Measurements from ENCODE around the gene ADD1.
A peak's percentile ranks its signal among the peaks of the same experiment; 100 is the strongest.
"Not testable (repeated sequence)": the region's sequence is repeated elsewhere in the genome, so short reads cannot be mapped to it uniquely, and the experiment has no call there.

The ADD1 gene

DNA sequence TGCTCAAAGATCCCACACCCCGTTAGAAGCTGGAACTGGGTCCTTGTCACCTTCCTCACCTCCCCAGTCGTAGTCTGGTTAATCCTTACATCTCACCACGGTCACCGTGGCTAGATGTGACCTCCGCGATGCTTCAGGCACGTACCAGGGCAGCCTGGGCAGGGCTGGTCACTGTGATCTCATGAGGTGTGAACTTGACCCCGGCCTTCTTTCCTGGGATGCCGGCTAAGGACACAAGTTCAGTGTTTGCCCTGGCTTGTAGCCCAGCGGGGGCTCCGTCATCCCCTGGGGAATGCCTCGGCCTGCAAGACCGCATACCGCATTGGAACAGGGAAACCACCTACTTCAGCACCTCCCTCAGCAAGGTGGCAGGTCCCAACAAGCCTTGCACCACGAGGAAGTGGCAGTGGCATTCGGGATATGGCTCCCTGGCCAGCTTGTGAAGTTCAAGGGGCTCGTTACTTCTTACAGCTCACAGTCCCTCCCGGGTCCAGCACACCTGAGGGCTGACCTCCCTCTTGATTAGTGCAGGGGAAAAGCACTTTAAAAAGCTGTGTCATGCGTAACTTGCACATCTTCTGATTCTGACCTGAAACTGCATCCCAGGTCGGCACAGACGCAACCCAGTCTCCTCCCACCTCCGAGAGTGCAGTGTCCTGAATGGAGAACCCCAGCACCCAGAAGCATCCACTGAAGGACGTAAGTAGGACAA is 93.7 kb downstream of the ADD1 start:
- H3K36me3 ChIP-seq = peaks cover 51 to 62% (median 55%) of the 10 kb centered on the region in 11 experiments
- peak overlapping the region in 9 of 11 experiments; percentile 11 to 95 (median 88); a peak in 10 of 22 replicates for H3K9ac ChIP-seq
- peaks cover 39 to 66% (median 50%) of the 10 kb centered on the region in 10 experiments for H3K4me1 ChIP-seq
- TF ChIP-seq Cebpa-rat (IDR thresholded peaks at IDR 0.05) = no peak
- H3K27ac ChIP-seq = peak overlapping the region in 1 of 11 experiments; percentile 14; a peak in 1 of 22 replicates
- H3K4me2 ChIP-seq = peak overlapping the region; percentile 88 to 99 (median 96)
- peaks cover 14 to 91% (median 75%) of the 10 kb centered on the region in 11 experiments; a peak in 21 of 22 replicates for H4K20me1 ChIP-seq
- H3K27me3 ChIP-seq = no peaks in the 10 kb centered on the region
- H3K9me3 ChIP-seq (replicated peaks in 1 of 11) = no peaks in the 10 kb centered on the region
- H3K4me3 ChIP-seq = no peak overlapping the region

- TF ChIP-seq Cebpa-rat (IDR thresholded peaks at IDR 0.05) = no peak
- H3K4me1 ChIP-seq = peaks cover 36 to 66% (median 46%) of the 10 kb centered on the region in 10 experiments
- peak overlapping the region in 9 of 11 experiments; percentile 4 to 99 (median 96); a peak in 15 of 22 replicates for H3K4me2 ChIP-seq
- peaks cover 57 to 69% (median 62%) of the 10 kb centered on the region in 11 experiments for H3K36me3 ChIP-seq
- no peak overlapping the region for H3K4me3 ChIP-seq
- H3K9me3 ChIP-seq (replicated peaks in 1 of 11) = no peaks in the 10 kb centered on the region
- no peaks in the 10 kb centered on the region for H3K27me3 ChIP-seq
- H3K27ac ChIP-seq = no peak overlapping the region
- peaks cover 14 to 91% (median 81%) of the 10 kb centered on the region in 11 experiments; a peak in 21 of 22 replicates for H4K20me1 ChIP-seq
- H3K9ac ChIP-seq = peak overlapping the region in 4 of 11 experiments; percentile 11 to 95 (median 93); a peak in 2 of 22 replicates
Measured at GRCh38 chr4:2937986-2938385, 94.3 kb downstream of the ADD1 start.

- Histone ChIP-seq H3K9ac (0 out of 22 replicates have a peak overlapping the region, but pooled peaks of 1 of the 11 experiments have one; percentile 18), H3K4me1 (peaks cover 36 to 66% (median 45%) of the 10 kb centered on the region in 10 experiments), H4K20me1 (peaks cover 14 to 91% (median 84%) of the 10 kb centered on the region in 11 experiments; a peak in 21 of 22 replicates)
Measured at GRCh38 chr4:2938411-2938810, 94.8 kb downstream of the ADD1 start.

GRCh38 chr4:2938906-2939305 is 95.3 kb downstream of the ADD1 start:
- no peak for TF ChIP-seq Cebpa-rat (IDR thresholded peaks at IDR 0.05)
- Histone ChIP-seq H3K4me3 (no peak overlapping the region), H3K27me3 (no peaks in the 10 kb centered on the region), H3K4me1 (peaks cover 31 to 64% (median 41%) of the 10 kb centered on the region in 10 experiments), H3K4me2 (0 out of 22 replicates have a peak overlapping the region, but pooled peaks of 1 of the 11 experiments have one; percentile 19), H3K36me3 (peaks cover 67 to 78% (median 71%) of the 10 kb centered on the region in 11 experiments), H3K9me3 (replicated peaks in 1 of 11) (no peaks in the 10 kb centered on the region), H3K9ac (peak overlapping the region in 5 of 11 experiments; percentile 0 to 21 (median 14); a peak in 4 of 22 replicates), H4K20me1 (peaks cover 14 to 91% (median 87%) of the 10 kb centered on the region in 11 experiments; a peak in 21 of 22 replicates), H3K27ac (no peak overlapping the region)

More at GRCh38 chr4:2938411-2938810, 94.8 kb downstream of the ADD1 start:
- not testable (repeated sequence) for H3K27ac ChIP-seq; H3K4me3 ChIP-seq; H3K27me3 ChIP-seq; H3K9me3 ChIP-seq (replicated peaks in 1 of 11)
- Histone ChIP-seq H3K4me2 (0 out of 22 replicates have a peak overlapping the region, but pooled peaks of 3 of the 11 experiments have one; percentile 4 to 99 (median 19)), H3K36me3 (peaks cover 62 to 73% (median 66%) of the 10 kb centered on the region in 11 experiments)

DNA sequence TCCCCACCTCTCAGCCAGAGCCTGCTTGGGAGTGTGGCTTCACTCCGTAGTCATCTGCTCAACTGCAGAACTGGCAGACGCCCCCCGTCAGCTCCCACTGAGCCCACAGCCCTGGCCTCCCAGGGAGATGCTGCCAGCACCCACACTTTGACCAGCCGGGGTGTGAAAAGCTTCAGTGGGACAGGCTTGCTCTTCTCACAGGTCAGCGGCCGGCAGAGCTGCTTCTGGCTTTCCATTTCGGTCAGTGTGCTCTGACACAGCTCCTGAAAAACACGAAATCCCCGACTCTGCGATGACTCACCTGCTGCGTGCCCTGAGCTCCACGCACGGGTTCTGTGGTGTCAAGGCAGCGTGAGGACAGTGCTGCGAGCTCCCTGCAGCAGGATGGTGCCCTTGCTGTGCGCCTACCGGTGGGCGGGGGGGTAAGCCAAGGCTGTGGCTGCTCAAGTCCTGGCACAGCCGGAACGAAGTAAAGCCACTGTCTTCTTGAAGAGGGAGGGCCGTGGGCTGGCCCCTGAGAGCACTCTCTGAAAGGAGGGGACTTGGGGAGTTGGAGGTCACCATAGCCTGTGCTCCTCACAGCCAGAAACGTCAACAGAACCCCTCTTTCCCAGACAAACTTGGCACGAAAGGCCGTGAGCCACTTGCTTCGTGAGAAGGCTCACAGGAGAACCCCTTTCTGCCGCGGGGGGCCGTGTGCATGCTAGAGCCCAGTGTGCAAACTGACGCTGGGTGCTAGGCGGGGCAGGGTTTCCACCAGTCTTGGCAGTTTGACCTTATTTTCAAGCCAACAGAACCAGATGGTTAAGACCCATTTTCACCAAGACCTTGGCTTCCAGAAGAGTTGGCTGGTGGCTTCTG is 96.0 kb downstream of the ADD1 start:
- Histone ChIP-seq H3K4me2 (no peak overlapping the region), H3K36me3 (peaks cover 73 to 85% (median 78%) of the 10 kb centered on the region in 11 experiments), H3K9ac (peak overlapping the region in 2 of 11 experiments; percentile 7 to 37; a peak in 5 of 22 replicates), H4K20me1 (peaks cover 14 to 98% (median 94%) of the 10 kb centered on the region in 11 experiments; a peak in 21 of 22 replicates), H3K27me3 (no peaks in the 10 kb centered on the region), H3K9me3 (replicated peaks in 1 of 11) (no peaks in the 10 kb centered on the region), H3K4me1 (peaks cover 30 to 64% (median 40%) of the 10 kb centered on the region in 10 experiments), H3K27ac (no peak overlapping the region), H3K4me3 (no peak overlapping the region)
- no peak for TF ChIP-seq Cebpa-rat (IDR thresholded peaks at IDR 0.05)

GRCh38 chr4:2940267-2941137 is 96.9 kb downstream of the ADD1 start:
- no peak overlapping the region for H3K27ac ChIP-seq
- H4K20me1 ChIP-seq = peaks cover 14 to 100% (median 96%) of the 10 kb centered on the region in 11 experiments; a peak in 21 of 22 replicates
- H3K36me3 ChIP-seq = peaks cover 82 to 94% (median 87%) of the 10 kb centered on the region in 11 experiments
- TF ChIP-seq Cebpa-rat (IDR thresholded peaks at IDR 0.05) = no peak
- peaks cover 26 to 62% (median 36%) of the 10 kb centered on the region in 10 experiments for H3K4me1 ChIP-seq
- H3K9ac ChIP-seq = no peak overlapping the region
- no peak overlapping the region for H3K4me3 ChIP-seq
- no peaks in the 10 kb centered on the region for H3K9me3 ChIP-seq (replicated peaks in 1 of 11)
- no peaks in the 10 kb centered on the region for H3K27me3 ChIP-seq
- H3K4me2 ChIP-seq = no peak overlapping the region

DNA sequence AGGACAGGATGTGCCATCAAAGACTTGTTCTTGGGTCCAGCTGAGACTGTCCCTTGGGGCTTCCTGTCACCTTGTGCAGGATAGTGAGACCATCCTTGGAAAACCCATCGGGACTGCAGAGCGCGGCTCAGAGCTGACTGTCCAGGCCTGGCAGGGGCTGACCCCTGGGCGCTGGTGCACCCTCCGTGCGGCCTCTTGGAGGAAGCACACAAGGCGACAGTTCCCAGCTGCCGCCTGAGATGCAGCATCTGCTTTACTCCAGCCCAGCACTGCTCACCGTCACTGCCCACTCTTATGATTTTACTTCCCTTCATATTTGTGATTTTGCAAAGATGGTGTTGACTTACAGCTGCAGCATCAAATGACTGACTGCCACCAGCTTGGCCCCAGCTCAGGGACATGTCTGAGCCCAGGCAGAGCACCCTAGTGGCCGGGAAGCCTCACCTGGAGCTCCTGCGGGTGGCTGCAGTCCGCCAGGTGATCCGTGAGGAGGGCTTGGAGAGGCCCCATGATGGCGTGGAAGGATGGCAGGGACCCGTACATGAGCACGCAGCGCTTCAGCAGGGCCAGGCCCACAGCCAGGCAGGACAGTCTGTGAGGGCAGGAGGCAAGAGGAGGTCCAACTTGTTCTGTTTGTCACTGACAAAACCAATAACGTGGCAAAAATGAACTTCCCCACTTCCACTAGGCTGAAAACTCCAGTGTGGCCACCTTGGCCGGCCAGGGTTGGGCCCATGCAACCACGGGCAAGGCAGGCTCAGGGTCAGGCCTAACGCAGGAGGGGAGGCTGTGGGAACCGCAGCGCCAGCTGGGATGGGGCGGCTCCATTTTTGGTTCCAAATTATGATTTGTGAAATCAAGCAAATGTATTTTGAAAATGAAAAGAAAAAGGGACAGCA is 97.7 kb downstream of the ADD1 start:
- Histone ChIP-seq H3K36me3 (peaks cover 91 to 100% (median 96%) of the 10 kb centered on the region in 11 experiments), H3K27ac (peak overlapping the region in 1 of 11 experiments; percentile 37; a peak in 2 of 22 replicates), H4K20me1 (peaks cover 12 to 100% (median 96%) of the 10 kb centered on the region in 11 experiments; a peak in 21 of 22 replicates), H3K9me3 (replicated peaks in 1 of 11) (no peaks in the 10 kb centered on the region), H3K4me3 (no peak overlapping the region), H3K4me1 (peaks cover 17 to 53% (median 28%) of the 10 kb centered on the region in 10 experiments), H3K4me2 (no peak overlapping the region), H3K27me3 (no peaks in the 10 kb centered on the region), H3K9ac (peak overlapping the region in 2 of 11 experiments; percentile 4 to 41; a peak in 1 of 22 replicates)
- no peak for TF ChIP-seq Cebpa-rat (IDR thresholded peaks at IDR 0.05)
